GM18867 (cell line): ENCODE results near the gene NECAP2.
"Not testable (repeated sequence)": the region's sequence is repeated elsewhere in the genome, so short reads cannot be mapped to it uniquely, and the experiment has no call there.

Experiments
- ATAC-seq: cut with Tn5 transposase; IDR thresholded peaks from one replicate; pipeline ENCODE4 v1.9.1; 2021; ENCODE audit warnings: mild to moderate bottlenecking, moderate library complexity; ENCODE audit not compliant: unreplicated experiment

The NECAP2 gene

GRCh38 chr1:16492937-16493336, 52.4 kb downstream of the NECAP2 start:
- ATAC-seq = not testable (repeated sequence)

- not testable (repeated sequence) for ATAC-seq
Measured at GRCh38 chr1:16493731-16494130, 53.2 kb downstream of the NECAP2 start.

DNA sequence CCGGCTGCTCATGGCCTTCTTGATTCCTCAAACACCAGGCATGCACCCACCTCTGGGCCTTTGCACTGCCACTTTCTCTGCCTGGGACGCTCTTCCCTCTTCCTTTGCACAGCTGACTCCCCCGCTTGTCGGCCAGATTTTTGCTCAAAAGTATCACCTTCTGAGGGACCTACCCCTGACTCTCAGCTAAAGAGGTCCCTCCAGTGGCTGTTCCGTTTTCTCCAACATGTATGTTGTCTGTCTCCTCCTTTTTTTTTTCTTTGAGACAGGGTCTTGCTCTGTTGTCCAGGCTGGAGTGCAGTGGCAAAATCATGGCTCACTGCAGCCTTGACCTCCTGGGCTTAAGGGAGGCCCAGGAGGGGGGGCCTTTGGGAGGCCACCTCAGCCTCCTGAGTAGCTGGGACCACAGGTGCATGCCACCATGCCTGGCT, 57.0 kb downstream of the NECAP2 start:
- not testable (repeated sequence) for ATAC-seq

DNA sequence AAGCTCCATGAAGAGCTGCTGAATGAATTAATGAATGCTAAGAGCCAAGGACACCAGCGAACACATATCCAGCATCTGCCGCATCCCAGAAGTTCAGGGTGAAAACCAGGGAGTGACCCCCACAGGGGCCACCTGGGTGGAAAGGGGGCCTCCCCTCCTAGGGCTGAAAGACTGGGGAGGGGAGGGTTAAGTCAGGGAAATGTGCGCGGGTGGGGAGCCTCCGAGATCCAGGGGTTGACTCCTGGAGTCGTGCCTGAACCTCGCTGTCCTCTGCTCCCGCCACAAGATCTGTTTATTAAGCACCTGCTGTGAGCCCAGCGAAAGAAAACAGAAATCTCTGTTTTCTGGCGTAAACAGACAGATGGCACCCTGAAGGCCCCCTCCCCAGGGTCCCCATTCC, 57.5 kb downstream of the NECAP2 start:
- ATAC-seq = not testable (repeated sequence)

DNA sequence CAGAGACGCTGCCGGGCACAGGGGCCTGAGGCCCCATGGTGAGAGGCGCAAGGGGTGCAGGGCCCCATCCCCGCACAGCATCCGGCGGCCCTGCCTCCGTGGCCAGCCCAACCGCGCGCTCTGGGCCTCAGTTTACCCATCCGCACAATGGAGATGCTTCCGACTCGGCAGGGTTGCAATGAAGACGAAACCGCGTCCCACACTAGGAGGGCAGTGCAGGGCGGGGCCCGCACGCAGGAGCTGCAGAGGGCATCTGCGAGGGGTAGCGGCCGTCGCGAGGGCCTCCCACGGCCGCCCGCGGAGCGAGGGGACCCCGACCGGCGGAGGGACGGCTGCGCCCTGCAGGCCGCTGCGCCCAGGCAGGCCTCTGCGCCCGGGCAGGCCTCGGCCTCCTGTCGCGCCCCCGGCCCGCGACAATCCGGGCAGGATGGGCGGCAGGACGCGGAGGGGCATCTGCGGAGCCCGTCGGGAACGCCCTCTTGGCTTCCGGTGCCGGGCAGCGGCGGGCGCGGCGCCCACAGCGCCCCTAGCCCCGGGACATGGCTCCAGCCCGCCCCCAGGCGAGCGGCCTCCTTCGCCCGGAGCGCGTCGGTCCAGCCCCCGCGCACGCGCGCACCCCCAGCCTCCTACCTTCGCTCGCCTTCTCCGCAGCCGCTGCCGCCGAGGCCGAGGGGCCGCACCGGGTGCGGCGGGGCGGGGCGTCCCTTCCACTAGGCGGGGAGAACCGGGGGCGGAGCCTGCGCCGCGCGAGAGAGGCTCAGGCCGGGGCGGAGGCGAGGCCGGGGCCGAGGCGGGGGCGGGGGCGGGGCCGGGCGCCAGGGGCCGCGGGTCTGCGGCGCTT, 58.3 kb downstream of the NECAP2 start:
- ATAC-seq = peak; percentile 88

- ATAC-seq = not testable (repeated sequence)
Measured at GRCh38 chr1:16500466-16500865, 59.9 kb downstream of the NECAP2 start.

- not testable (repeated sequence) for ATAC-seq
Measured at GRCh38 chr1:16500975-16501374, 60.5 kb downstream of the NECAP2 start.

DNA sequence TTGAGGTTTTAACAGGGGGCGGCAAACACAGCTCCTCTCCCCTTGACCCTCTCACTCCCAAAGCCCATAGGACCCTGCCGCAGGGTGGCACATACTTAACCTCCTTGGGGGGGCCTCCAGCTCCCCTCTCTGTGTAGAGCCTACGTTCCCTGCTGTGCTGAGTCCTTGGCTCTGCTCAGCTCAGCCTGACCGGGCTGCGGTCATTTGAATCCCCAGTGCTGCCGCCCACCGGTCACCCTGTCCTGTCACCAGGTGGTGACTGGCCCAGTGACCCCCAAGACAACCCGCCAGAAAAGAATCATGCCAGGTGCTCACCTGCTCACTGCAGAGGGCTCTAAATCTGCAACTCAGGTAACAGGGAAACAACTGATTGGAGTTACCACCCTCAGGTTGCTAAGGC, 60.9 kb downstream of the NECAP2 start:
- not testable (repeated sequence) for ATAC-seq

- no peak for ATAC-seq
Measured at GRCh38 chr1:16503494-16503893, 63.0 kb downstream of the NECAP2 start.

GRCh38 chr1:16505870-16506269, 65.3 kb downstream of the NECAP2 start:
- not testable (repeated sequence) for ATAC-seq

- ATAC-seq = not testable (repeated sequence)
Measured at GRCh38 chr1:16506364-16507136, 66.0 kb downstream of the NECAP2 start.

DNA sequence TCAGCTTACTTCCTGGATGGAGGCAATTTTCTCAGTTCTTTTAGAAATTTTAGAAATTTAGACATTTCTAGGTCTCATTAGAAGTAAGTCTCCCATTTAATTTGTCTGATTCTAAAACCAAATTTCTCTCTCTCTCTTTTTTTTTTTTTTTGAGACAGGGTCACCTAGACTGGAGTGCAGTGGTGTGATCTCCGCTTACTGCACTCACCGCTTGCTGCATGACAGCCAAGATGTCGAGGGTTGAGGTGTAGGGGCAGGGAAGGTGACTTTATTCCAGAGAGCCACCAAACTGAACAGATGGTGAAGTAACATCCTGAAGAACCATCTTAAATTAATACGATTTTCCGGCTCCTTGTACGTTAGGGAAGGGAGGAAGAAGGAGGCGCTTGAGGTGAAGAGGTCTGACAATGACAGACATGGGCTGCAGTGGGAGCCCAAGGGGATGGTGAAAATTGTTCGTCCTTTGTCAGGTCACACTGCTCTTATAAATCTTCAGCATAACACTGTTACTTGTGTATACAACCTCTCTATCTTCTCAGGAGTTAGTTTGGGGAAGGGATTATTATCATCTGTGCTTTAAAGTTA, 68.4 kb downstream of the NECAP2 start:
- not testable (repeated sequence) for ATAC-seq
